Activated CD4-positive, alpha-beta T cell treated with anti-CD3 and anti-CD28 coated beads, Interleukin-2, amount 50 U/mL, for 24 hours (primary cell): ENCODE measurements around the gene JTB.
"Not testable (repeated sequence)": the region's sequence is repeated elsewhere in the genome, so short reads cannot be mapped to it uniquely, and the experiment has no call there.

Source experiments
- DNase-seq, 2 donors: peaks; one replicate each; pipeline ENCODE4 v3.0.0-alpha.2; 2020; ENCODE audit warnings: low read depth in 1 of 2, low spot score in 1 of 2

JTB gene

DNA sequence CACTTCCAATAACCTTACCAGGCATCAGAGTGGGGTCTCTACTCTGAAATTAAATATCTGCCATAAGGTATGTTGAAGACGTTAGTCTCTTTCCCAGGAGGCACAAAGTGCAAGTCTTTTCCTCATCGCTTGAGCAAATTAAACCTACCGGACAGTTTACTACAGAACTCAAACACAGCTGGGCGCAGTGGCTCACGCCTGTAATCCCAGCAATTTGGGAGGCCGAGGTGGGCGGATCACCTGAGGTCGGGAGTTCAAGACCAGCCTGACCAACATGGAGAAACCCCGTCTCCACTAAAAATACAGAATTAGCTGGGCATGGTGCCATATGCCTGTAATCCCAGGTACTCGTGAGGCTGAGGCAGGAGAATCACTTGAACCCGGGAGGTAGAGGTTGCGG is 1.6 kb upstream of the JTB start:
- not testable (repeated sequence) for DNase-seq

- DNase-seq, result no peak
Measured at GRCh38 chr1:153978274-153978909, 918 bp upstream of the JTB start.

- DNase-seq, result no peak
Measured at GRCh38 chr1:153976819-153977249, 640 bp downstream of the JTB start.

GRCh38 chr1:153973525-153973924 is 3.9 kb downstream of the JTB start:
- no peak for DNase-seq

- no peak for DNase-seq
Measured at GRCh38 chr1:153973071-153973470, 4.4 kb downstream of the JTB start.

DNA sequence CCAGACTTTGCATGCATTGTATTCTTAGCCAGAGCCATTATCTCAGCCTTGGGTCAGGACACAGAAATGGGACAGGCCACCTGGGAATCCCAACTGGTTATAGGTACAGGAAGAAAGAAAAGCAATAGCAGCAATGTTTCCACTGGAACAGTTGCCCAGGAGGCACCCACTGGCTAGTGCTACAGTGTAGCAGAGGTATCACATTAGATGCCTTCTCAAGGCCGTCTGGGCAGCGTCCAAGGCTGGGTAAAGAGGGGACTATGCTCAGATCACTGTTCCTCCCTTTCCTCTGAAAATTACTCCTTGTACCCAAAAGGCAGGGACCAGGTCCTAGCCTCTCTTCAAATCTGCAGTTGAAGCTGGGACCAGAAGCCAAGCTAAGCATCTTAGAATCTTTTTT is 7.1 kb downstream of the JTB start:
- DNase-seq, result no peak

DNA sequence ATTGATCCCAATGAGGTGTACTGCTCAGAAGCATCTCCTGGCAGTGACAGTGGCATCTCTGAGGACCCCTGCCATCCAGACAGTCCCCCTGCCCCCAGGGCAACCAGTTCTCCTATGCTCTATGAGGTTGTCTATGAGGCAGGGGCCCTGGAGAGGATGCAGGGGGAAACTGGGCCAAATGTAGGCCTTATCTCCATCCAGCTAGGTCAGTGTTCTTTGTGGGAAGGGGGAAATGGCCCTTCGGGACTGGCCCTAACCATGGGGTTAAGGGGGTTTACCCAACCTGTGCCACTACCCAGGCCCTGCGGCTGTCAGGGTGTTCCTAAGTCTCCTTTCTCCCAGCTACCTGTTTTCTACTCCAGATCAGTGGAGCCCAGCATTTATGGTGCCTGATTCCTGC is 8.5 kb downstream of the JTB start:
- no peak for DNase-seq

DNA sequence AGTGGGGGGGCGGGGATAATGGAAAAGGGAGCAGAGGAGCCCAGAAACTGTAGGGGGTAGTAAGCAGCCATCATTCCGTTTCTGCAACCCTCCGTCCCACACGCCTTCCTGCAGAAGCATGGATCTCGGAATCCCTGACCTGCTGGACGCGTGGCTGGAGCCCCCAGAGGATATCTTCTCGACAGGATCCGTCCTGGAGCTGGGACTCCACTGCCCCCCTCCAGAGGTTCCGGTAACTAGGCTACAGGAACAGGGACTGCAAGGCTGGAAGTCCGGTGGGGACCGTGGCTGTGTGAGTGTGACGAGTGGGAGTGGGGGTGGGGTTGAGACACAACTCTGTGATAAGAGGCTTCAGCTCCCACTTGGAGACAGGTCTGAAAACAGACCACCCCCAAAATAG is 9.1 kb downstream of the JTB start:
- no peak for DNase-seq

DNA sequence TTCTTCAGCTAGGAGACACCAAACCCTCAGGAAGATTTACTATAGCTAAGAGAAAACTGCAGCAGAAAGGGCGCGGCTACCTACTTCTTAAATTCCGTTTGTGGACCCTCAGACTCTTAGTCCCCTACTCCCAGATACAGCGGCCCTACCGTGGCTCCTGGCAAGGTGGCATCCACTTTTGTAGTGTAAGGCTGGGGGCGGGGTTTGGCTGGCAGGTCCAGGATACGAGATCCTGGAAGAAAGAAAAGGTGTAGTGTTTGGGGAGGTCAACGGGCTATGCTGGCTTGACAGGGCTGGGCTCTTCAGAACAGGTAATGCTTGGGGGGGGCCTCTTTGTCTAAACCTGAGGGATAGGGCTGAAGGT is 9.5 kb downstream of the JTB start:
- DNase-seq, result no peak

- peak; percentile 46 to 80 for DNase-seq
Measured at GRCh38 chr1:153967107-153967999, 10.1 kb downstream of the JTB start, which contains the start of gene CREB3L4. TSS of gene CREB3L4 (plus strand) at chr1:153967902. CDS start at chr1:153968526, 624 bp downstream.

DNA sequence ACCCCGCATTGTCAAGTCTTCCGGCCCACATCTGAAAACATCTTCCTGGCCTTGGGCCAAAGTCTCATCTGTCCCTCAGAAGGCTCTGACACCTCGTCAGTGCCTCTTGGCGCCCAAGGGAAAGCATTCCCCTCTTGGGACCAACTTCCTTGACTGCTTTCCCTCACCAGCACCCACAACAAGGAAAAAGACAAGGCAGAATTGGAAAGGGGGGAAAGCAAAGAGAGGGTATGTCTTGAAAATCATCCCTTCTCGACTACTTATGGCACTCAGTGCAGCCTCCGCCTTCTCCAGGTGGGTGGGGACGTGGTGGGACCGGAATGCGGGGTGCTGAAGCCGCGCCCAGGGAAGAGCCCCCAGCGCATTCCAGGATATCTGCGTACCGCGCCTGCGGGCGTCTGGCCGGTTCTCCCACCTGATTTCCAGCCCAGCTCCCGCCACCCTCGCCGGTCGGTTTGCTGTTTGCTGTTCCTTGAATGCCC is 13.6 kb downstream of the JTB start:
- no peak for DNase-seq

GRCh38 chr1:153963030-153963849 is 14.2 kb downstream of the JTB start, which contains the start of gene SLC39A1:
TSS of gene SLC39A1 (minus strand) at chr1:153963537. CDS start at chr1:153962715, 822 bp downstream.
- DNase-seq, result peak; percentile 80 to 95

DNA sequence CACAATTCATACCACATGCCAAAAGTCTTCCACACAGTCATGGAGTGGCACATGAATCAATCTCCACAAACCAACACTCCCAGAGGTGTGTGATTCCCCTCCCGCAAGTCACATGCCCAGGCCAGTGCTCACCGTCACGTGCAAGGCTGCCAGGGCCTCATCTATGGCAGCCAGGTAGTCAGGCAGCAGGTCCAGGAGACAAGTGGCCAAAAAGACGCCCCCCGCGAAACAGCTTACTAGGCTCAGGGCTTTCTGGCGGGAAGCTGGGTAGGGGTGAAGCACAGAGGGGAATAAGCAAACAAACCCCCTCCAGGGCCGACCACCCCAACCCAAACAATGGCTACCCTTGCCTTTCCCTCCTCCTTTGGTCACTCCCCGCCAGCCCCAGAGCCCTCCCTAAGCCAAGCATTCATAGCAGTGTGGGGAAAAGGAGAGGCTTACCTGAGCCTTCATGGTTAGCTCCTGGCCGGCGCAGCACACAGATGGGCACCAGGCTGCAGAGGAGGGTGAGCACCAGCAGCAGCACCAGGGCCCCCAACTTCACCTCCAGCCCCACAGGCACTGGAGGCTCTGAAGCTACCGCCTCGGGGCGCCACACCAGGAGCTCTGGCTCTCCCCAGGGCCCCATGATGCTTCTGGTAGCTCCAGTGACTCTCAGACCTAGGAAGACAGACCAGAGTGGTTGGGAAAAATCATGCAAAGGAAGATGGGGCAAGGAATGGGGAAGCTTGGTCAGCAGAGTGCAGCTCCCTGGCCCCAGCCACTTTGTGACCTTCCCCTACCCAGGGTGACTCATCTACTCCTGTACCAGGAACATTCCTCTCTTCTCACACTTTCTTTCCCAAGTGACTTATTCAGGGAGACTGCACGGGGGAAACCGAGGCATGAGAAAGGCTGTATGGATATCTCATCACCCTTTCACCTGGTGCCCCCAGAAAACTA is 15.1 kb downstream of the JTB start:
- no peak for DNase-seq

- DNase-seq, result no peak
Measured at GRCh38 chr1:153961421-153961820, 16.1 kb downstream of the JTB start.

- no peak for DNase-seq
Measured at GRCh38 chr1:153960206-153960605, 17.3 kb downstream of the JTB start.

GRCh38 chr1:153959454-153959853 is 18.0 kb downstream of the JTB start:
- DNase-seq, result no peak

DNA sequence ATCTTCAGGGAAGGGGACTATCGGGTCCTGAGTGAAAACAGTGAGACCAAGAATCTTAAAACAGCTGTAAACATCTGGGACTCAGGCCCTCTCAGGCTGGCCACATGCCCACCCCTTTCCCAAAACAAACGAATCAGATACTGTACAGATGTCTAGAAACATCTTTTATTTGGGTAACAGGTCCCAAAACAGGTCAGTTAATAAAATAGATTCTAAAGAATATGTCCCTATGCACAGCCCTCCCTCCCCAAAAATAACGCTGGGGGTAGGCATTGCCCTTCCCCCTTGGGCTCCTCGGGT is 18.6 kb downstream of the JTB start:
- no peak for DNase-seq

- DNase-seq, result peak; percentile 92 to 97
Measured at GRCh38 chr1:153958111-153958960, 19.1 kb downstream of the JTB start, which contains the start of gene CRTC2. TSS of gene CRTC2 (minus strand) at chr1:153958612. CDS start at chr1:153958497, 115 bp downstream.

GRCh38 chr1:153957744-153958110 is 19.7 kb downstream of the JTB start:
- DNase-seq, result peak in 1 of 2 donors; percentile 24
